HepG2 (cell line): ENCODE data around the gene ADARB2. TPM values are rescaled to one million over a fixed set of nuclear protein-coding genes. Genes with fewer than 3 reads are reported as not detected.

Experiments used
- ATAC-seq: fragments of 200-7000 bp; cut with Tn5 transposase; 3 replicates; pipeline ENCODE4 v1.9.1; 2020; ENCODE audit warnings: mild to moderate bottlenecking, moderate library complexity
- BruUV-seq: library from RNA; stranded (reverse); fragments of 400-500 nt; replicated peaks from 2 replicates; lab custom pipeline; 2021; lab: Mats Ljungman, UMichigan
- CTCF ChIA-PET: fragments of 300-600 bp; formaldehyde crosslinking; extraction: SDS; loops from one replicate; lab custom pipeline; 2021; ENCODE audit warnings: low total read pairs, inconsistent platforms, low intra/inter-chr PET ratio; lab: Yijun Ruan, JAX
- POLR2A ChIA-PET: fragments of 350-600 bp; sonication (Branson Sonifier 250); formaldehyde crosslinking; loops from one replicate; lab custom pipeline; 2020; ENCODE audit warnings: antibody characterized with exemption, inconsistent platforms; lab: Yijun Ruan, JAX
- DNase-seq: peaks from one replicate; pipeline ENCODE4 v3.0.0-alpha.2; 2015; ENCODE audit warnings: low spot score
- FAIRE-seq: peaks from 3 replicates; lab custom pipeline; 2011; peaks lifted over from hg19 to GRCh38; lab: Jason Lieb, UNC
- H2AFZ ChIP-seq: one replicate; pipeline ENCODE4 v1.6.1; 2011; ENCODE audit warnings: low read length, inconsistent platforms
- H3K27ac ChIP-seq: fragments of 300-600 bp; 3 replicates; pipeline ENCODE4 v1.8.0; 2011; ENCODE audit warnings: mixed run types, mild to moderate bottlenecking, mixed read lengths, low read length, inconsistent platforms; ENCODE audit not compliant: insufficient read depth; ENCODE audit errors: extremely low read length
- H3K27me3 ChIP-seq, 2 experiments: fragments of 200-600 bp in 1 of 2; 2 replicates in 1 of 2; 3 replicates in 1 of 2; pipeline versions ENCODE4 v1.6.0 to v1.8.0; 2011; ENCODE audit warnings: low read length in 2 of 2, mild to moderate bottlenecking in 2 of 2, moderate library complexity in 2 of 2, inconsistent platforms in 1 of 2; ENCODE audit not compliant: insufficient read depth in 2 of 2, control insufficient read depth in 1 of 2
- H3K36me3 ChIP-seq, 2 experiments: fragments of 200-600 bp in 1 of 2; replicated peaks in 1 of 2; 2 replicates in 1 of 2; 3 replicates in 1 of 2; pipeline versions ENCODE4 v1.5.1 to v1.8.0; 2011; ENCODE audit warnings: low read length in 2 of 2, inconsistent platforms in 1 of 2; ENCODE audit not compliant: insufficient read depth in 2 of 2, control insufficient read depth in 1 of 2
- H3K4me1 ChIP-seq: 2 replicates; pipeline ENCODE4 v1.5.1; 2012; ENCODE audit warnings: low read length, inconsistent platforms; ENCODE audit not compliant: insufficient read depth
- H3K4me2 ChIP-seq: 2 replicates; pipeline ENCODE4 v1.6.0; 2011; ENCODE audit warnings: low read depth, low read length, inconsistent platforms
- H3K4me3 ChIP-seq, 3 experiments: fragments of 200-600 bp in 1 of 3; sonication (generic), shearing (Covaris generic) in 1 of 3; replicated peaks in 1 of 3; 2 replicates each; pipeline ENCODE4 v1.5.1; 2011 to 2016; ENCODE audit warnings: low read length in 3 of 3, inconsistent platforms in 2 of 3, low read depth in 2 of 3, mild to moderate bottlenecking in 2 of 3, control low read depth in 1 of 3, mixed read lengths in 1 of 3; ENCODE audit not compliant: insufficient read depth in 1 of 3
- H3K79me2 ChIP-seq: one replicate; pipeline ENCODE4 v1.6.1; 2011; ENCODE audit warnings: low read length, inconsistent platforms; ENCODE audit not compliant: insufficient read depth
- H3K9ac ChIP-seq: 2 replicates; pipeline ENCODE4 v1.6.0; 2011; ENCODE audit warnings: mild to moderate bottlenecking, low read depth, low read length, inconsistent platforms; ENCODE audit not compliant: insufficient read depth
- H3K9me3 ChIP-seq: 2 replicates; pipeline ENCODE4 v1.5.1; 2012; ENCODE audit warnings: mild to moderate bottlenecking, low read length
- H4K20me1 ChIP-seq: 2 replicates; pipeline ENCODE4 v1.6.0; 2011; ENCODE audit warnings: inconsistent platforms, mild to moderate bottlenecking, low read length, moderate library complexity; ENCODE audit not compliant: insufficient read depth
- ATF7-NPFF ChIP-seq: sonication (generic); formaldehyde crosslinking; IDR thresholded peaks from 2 replicates; pipeline ENCODE4 v1.8.1; 2023; ENCODE audit warnings: mild to moderate bottlenecking, low read depth, missing genetic modification reagents, moderate library complexity
- ESRRA ChIP-seq: sonication (generic); formaldehyde crosslinking; IDR thresholded peaks from 2 replicates; pipeline ENCODE4 v1.5.1; 2020; ENCODE audit warnings: mild to moderate bottlenecking, low read depth, missing genetic modification reagents
- FOSL1 ChIP-seq: sonication (generic); formaldehyde crosslinking; IDR thresholded peaks from 2 replicates; pipeline ENCODE4 v1.9.0; 2021; ENCODE audit warnings: missing genetic modification reagents, borderline replicate concordance
- GLMP ChIP-seq: sonication (generic); formaldehyde crosslinking; IDR thresholded peaks from 2 replicates; pipeline ENCODE4 v1.9.0; 2021; ENCODE audit warnings: missing genetic modification reagents, mild to moderate bottlenecking, borderline replicate concordance
- HIC2 ChIP-seq: sonication (generic); formaldehyde crosslinking; IDR thresholded peaks from 2 replicates; pipeline ENCODE4 v1.9.0; 2022; ENCODE audit warnings: low read depth, missing genetic modification reagents
- MXD4 ChIP-seq: IDR thresholded peaks from 2 replicates; pipeline ENCODE4 v1.6.1; 2016; ENCODE audit warnings: mild to moderate bottlenecking, missing biosample characterization, missing genetic modification reagents
- NKX3-1 ChIP-seq: sonication (generic); formaldehyde crosslinking; IDR thresholded peaks from 2 replicates; pipeline ENCODE4 v1.5.0; 2020; ENCODE audit warnings: missing genetic modification reagents
- NR2F1 ChIP-seq, 2 experiments: fragments of 450-650 bp in 1 of 2; formaldehyde crosslinking in 1 of 2; IDR thresholded peaks; 2 replicates each; pipeline versions ENCODE4 v1.5.0 to v1.6.1; 2016 to 2020; ENCODE audit warnings: mild to moderate bottlenecking in 1 of 2, missing compliant biosample characterization in 1 of 2, missing genetic modification reagents in 1 of 2, moderate library complexity in 1 of 2
- RBAK ChIP-seq: sonication (generic); formaldehyde crosslinking; IDR thresholded peaks from 2 replicates; pipeline ENCODE4 v1.5.1; 2020; ENCODE audit warnings: mild to moderate bottlenecking, missing genetic modification reagents
- REST ChIP-seq, 2 experiments: IDR thresholded peaks; 2 replicates each; pipeline ENCODE4 v1.6.1; 2011 to 2012; ENCODE audit warnings: low read length in 2 of 2, borderline replicate concordance in 1 of 2, low read depth in 1 of 2, mild to moderate bottlenecking in 1 of 2, moderate library complexity in 1 of 2
- ZNF703 ChIP-seq: sonication (generic); formaldehyde crosslinking; IDR thresholded peaks from 2 replicates; pipeline ENCODE4 v1.5.1; 2020; ENCODE audit warnings: missing genetic modification reagents, mild to moderate bottlenecking, moderate library complexity, borderline replicate concordance
- ZNF800 ChIP-seq: sonication (generic); formaldehyde crosslinking; IDR thresholded peaks from 2 replicates; pipeline ENCODE4 v1.4.0; 2020; ENCODE audit warnings: missing genetic modification reagents
- ZZZ3 ChIP-seq: sonication (generic); formaldehyde crosslinking; IDR thresholded peaks from 2 replicates; pipeline ENCODE4 v1.4.0; 2020; ENCODE audit warnings: missing genetic modification reagents, mild to moderate bottlenecking, borderline replicate concordance
- WGBS: methylation state at CpG from one replicate; pipeline ENCODE4 v1.1.6; 2017; ENCODE audit warnings: low lambda C conversion rate; 5-methylcytosine and 5-hydroxymethylcytosine counted together
- in situ Hi-C: cut with HindIII; loops from 2 replicates; pipeline ENCODE4 v1.10.0; 2017; ENCODE audit warnings: low pct_unique_long_range_greater_than_20kb; ENCODE audit not compliant: extremely low pct_ligation_motif_present
- intact Hi-C: fragments of 100-400 bp; cut with micrococcal nuclease; formaldehyde crosslinking; loops from one replicate; pipeline ENCODE4 v1.10.0; 2022; ENCODE audit not compliant: unreplicated experiment
- polyA plus RNA-seq, 8 experiments: library from polyadenylated mRNA; depleted of rRNA in 3 of 8; stranded (reverse) in 7 of 8; unstranded in 1 of 8; fragments of >200 nt; fragmentation: Illumina TruSeq in 4 of 8; extraction: Trizol in 4 of 8; gene quantifications; 2 replicates each; pipeline versions ENCODE4 v1.2.1 to v1.2.3, GENCODE V29; 2011 to 2016; ENCODE audit warnings: low read depth in 4 of 8, missing spikeins in 1 of 8, mixed read lengths in 1 of 8; ENCODE audit not compliant: insufficient read depth in 1 of 8
- total RNA-seq, 5 experiments: library from RNA; depleted of rRNA; stranded (reverse); fragments of >200 nt; fragmentation: Illumina TruSeq; extraction: Trizol; gene quantifications; 2 replicates each; pipeline ENCODE4 v1.2.3, GENCODE V29; 2016; ENCODE audit warnings: low read depth in 1 of 5

ADARB2 gene
- total and polyA plus RNA-seq, 2 of the 13 experiments (the other 11 are each of a cell fraction or from before 2014, with no cell fraction given), result not detected

- Histone ChIP-seq H3K4me3 (no peak overlapping the region), H4K20me1 (no peaks in the 10 kb centered on the region), H3K4me1 (no peaks in the 10 kb centered on the region), H3K9me3 (no peaks in the 10 kb centered on the region), H3K4me2 (no peak overlapping the region), H3K27ac (no peak overlapping the region), H2AFZ (no peak overlapping the region), H3K27me3 (peaks cover 4 to 28% of the 10 kb centered on the region in 2 experiments; a peak in 4 of 5 replicates), H3K9ac (no peak overlapping the region), H3K79me2 (no peaks in the 10 kb centered on the region), H3K36me3 (no peaks in the 10 kb centered on the region)
- no peak for FAIRE-seq
- ATAC-seq, result no peak
- intact Hi-C loops, result no loop called here
- POLR2A ChIA-PET, result no interaction called here
- 35% methylated on average over 14 of the region's 18 CpGs for WGBS
- DNase-seq, result no peak
- BruUV-seq, result no TSS peak
- in situ Hi-C loops, result no loop called here
- CTCF ChIA-PET, result no interaction called here
- TF ChIP-seq REST (IDR thresholded peaks at IDR 0.05; ENCODE audit: borderline replicate concordance in 1 of 2, low read depth in 1 of 2, low read length in 2 of 2), result no peak
- TF ChIP-seq NKX3-1, result no peak
- no peak for TF ChIP-seq FOSL1 (CRISPR knock-in tag)
- TF ChIP-seq ZNF800 (CRISPR knock-in tag), result no peak
- TF ChIP-seq GLMP (CRISPR knock-in tag), result no peak
- TF ChIP-seq MXD4 (CRISPR knock-in tag), result no peak
- TF ChIP-seq ZZZ3 (CRISPR knock-in tag), result no peak
- TF ChIP-seq ZNF703, result no peak
- TF ChIP-seq HIC2 (CRISPR knock-in tag), result no peak
- TF ChIP-seq ATF7-NPFF (CRISPR knock-in tag), result no peak
- TF ChIP-seq ESRRA (CRISPR knock-in tag), result no peak
- no peak for TF ChIP-seq RBAK (CRISPR knock-in tag)
- no peak for TF ChIP-seq NR2F1 (CRISPR knock-in tag; IDR thresholded peaks at IDR 0.05)
These were observed 210.8 kb downstream of the ADARB2 start for GRCh38 chr10:1526436-1527055.
